Measurements from ENCODE around the gene GALNT9. TPM values are rescaled to one million over a fixed set of nuclear protein-coding genes. Genes with fewer than 3 reads are reported as not detected.
"Not testable (repeated sequence)": the region's sequence is repeated elsewhere in the genome, so short reads cannot be mapped to it uniquely, and the experiment has no call there.

Gene GALNT9
- total RNA-seq, 4 donors from 2014 or later, result 1.6 TPM; not detected in 3

DNA sequence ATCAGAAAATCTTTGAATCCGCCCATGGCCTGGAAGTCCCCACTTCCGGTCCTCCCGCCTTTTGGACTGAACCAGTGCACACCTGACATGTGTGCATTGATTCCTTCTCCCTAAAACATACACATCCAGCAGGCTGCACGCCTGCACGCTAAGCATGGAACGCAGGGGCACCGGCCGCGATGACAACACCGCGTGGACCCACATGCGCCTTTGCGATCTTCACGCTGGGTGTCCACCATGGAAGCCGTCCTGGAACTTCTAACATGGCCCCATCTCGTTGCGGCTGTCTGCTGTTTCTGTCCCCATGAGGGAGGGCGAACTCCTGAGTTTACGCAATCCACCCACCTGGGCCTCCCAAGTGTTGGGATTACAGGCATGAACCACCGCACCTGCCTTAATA lies 73.7 kb downstream of the GALNT9 start:
- no peaks in the 10 kb centered on the region for H3K9me3 ChIP-seq
- H3K27me3 ChIP-seq, result peaks cover 0 to 6% of the 10 kb centered on the region in 2 donors
- no peaks in the 10 kb centered on the region for H3K36me3 ChIP-seq
- no peak for TF ChIP-seq POLR2A (IDR thresholded peaks at IDR 0.05)
- TF ChIP-seq, protein P1, sequence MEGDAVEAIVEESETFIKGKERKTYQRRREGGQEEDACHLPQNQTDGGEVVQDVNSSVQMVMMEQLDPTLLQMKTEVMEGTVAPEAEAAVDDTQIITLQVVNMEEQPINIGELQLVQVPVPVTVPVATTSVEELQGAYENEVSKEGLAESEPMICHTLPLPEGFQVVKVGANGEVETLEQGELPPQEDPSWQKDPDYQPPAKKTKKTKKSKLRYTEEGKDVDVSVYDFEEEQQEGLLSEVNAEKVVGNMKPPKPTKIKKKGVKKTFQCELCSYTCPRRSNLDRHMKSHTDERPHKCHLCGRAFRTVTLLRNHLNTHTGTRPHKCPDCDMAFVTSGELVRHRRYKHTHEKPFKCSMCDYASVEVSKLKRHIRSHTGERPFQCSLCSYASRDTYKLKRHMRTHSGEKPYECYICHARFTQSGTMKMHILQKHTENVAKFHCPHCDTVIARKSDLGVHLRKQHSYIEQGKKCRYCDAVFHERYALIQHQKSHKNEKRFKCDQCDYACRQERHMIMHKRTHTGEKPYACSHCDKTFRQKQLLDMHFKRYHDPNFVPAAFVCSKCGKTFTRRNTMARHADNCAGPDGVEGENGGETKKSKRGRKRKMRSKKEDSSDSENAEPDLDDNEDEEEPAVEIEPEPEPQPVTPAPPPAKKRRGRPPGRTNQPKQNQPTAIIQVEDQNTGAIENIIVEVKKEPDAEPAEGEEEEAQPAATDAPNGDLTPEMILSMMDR (IDR thresholded peaks at IDR 0.05), result no peak
- no peak overlapping the region for H3K27ac ChIP-seq
- WGBS, 2 donors, result 79 to 93% methylated on average over 20 of the region's 20 CpGs
- H3K4me3 ChIP-seq, result no peak overlapping the region
- no peaks in the 10 kb centered on the region for H3K4me1 ChIP-seq
- no peak for DNase-seq (ENCODE audit: low spot score in 2 of 2)

DNA sequence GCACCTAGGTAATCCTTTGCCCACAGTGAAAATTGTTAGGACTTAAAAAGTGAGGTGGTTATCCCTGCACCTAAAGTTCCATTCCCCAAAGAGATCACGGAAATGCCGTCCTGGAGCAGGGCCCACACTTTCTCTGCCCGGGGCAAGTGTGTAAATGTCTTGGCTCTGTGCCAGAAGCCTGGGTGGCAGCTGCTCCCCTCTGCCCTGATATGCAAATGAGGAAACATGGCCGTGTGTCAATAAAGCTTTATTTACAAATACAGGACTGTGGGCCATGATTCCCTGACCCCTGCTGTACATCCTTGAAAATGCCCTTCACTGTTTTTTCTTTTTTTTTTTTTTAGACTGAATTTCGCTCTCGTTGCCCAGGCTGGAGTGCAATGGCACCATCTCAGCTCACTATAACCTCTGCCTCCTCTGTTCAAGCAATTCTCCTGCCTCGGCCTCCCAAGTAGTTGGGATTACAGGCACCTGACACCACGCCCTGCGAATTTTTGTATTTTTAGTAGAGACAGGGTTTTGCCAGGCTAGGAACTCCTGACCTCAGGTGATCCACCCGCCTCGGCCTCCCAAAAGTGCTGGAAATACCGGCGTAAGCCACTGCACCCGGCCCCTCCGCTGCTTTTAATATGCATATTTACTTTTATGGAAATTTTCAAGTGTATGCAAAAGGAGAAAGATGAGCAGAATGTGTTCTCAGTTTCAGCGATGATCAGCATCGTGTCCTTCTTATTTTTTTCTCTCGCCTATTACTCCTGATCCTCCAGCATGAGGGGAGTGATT lies 75.5 kb downstream of the GALNT9 start:
- no peak for DNase-seq (ENCODE audit: low spot score in 2 of 2)
- H3K9me3 ChIP-seq, result no peaks in the 10 kb centered on the region
- no peaks in the 10 kb centered on the region for H3K4me1 ChIP-seq
- H3K36me3 ChIP-seq, result no peaks in the 10 kb centered on the region
- TF ChIP-seq POLR2A (IDR thresholded peaks at IDR 0.05) (no peak), EP300 (IDR thresholded peaks at IDR 0.05) (no peak)
- TF ChIP-seq, protein P1 (IDR thresholded peaks at IDR 0.05), result no peak
- WGBS, 2 donors, result 68 to 71% methylated on average over 18 of the region's 18 CpGs
- H3K27ac ChIP-seq, result no peak overlapping the region
- peaks cover 0 to 6% of the 10 kb centered on the region in 2 donors for H3K27me3 ChIP-seq
- H3K4me3 ChIP-seq, result no peak overlapping the region

DNA sequence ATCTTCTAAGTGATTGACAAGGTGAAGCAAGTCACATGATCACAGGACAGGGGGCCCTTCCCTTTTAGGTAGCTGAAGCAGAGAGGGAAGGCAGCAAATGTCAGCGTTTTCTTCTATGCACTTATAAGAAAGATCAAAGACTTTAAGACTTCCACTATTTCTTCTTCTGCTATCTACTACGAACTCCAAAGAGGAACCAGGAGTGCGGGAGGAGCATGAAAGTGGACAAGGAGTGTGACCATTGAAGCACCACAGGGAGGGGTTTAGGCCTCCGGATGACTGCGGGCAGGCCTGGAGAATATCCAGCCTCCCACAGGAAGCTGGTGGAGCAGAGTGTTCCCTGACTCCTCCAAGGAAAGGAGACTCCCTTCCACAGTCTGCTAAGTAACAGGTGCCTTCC lies 76.4 kb downstream of the GALNT9 start:
- H3K36me3 ChIP-seq; DNase-seq (ENCODE audit: low spot score in 2 of 2); H3K27ac ChIP-seq; H3K9me3 ChIP-seq; H3K4me3 ChIP-seq; H3K27me3 ChIP-seq; H3K4me1 ChIP-seq: not testable (repeated sequence)
- WGBS, 2 donors, result 52 to 53% methylated on average over 3 to 4 of the region's 5 CpGs

DNA sequence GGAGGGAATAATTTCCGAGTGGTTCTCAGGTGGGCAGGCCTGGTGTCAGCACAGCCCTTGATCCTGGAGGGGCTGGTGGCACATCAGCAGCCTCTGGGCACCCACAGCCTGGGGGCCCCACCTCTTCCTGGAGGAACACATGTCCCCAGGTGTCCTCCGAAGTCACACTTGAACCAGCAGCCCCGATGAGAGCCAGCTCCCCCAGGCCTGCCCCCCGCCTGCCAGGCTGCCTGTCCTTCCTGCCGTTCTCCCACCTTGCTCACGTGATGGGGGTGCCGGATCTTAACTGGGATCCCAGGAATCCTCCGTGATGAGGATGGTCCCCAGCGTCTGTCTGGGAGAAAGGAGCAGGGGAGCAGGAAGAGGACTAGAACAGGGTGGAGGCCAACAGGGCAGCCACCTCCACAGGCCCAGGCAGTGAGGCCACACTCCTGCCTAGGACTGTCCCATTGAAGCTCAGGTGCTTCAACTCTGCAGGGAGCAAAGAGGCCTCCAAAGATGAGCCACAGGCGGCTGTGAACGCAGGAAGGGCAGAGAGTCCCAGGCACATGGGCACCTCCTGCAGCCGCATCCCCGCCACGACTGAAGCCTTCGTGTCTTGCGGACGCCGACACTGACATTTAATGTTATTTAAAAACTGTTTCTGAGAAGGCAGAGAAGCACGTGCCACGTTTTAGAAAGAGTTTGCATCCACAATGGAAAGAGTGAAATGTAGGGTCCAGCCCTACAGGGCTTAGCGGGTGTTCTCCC lies 77.5 kb downstream of the GALNT9 start:
- TF ChIP-seq, protein P1 (IDR thresholded peaks at IDR 0.05), result no peak
- no peak for TF ChIP-seq POLR2A (IDR thresholded peaks at IDR 0.05)
- no peak for TF ChIP-seq EP300 (IDR thresholded peaks at IDR 0.05)
- no peak overlapping the region for H3K4me3 ChIP-seq
- WGBS, 2 donors, result 82 to 84% methylated on average over 18 to 21 of the region's 21 CpGs
- H3K27me3 ChIP-seq, result no peaks in the 10 kb centered on the region
- H3K27ac ChIP-seq, result no peak overlapping the region
- no peaks in the 10 kb centered on the region for H3K9me3 ChIP-seq
- H3K36me3 ChIP-seq, result no peaks in the 10 kb centered on the region
- no peaks in the 10 kb centered on the region for H3K4me1 ChIP-seq
- DNase-seq (ENCODE audit: low spot score in 2 of 2), result no peak

DNA sequence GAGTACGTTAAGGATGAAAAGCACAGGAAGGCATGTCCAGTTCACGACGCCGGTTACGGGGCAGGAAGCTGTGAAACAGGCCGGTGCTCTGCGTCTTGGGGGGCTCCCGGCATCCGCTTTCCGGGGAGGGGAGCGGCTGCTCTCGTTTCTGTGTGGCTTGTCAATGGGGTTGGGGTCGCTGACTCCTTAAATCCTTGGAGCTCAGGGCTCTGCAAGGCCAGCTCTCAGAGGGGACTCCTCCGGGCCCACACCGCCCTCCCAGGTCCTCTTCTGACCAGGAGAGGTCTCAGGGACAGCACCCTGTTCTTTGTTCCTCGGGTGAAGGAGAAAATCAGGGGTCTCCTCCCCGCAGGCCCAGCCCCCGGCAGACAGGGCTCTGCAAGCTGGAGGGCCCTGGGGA lies 78.1 kb downstream of the GALNT9 start:
- WGBS, 2 donors, result 71 to 84% methylated on average over 17 to 18 of the region's 18 CpGs
- DNase-seq (ENCODE audit: low spot score in 2 of 2), result no peak
- Histone ChIP-seq H3K4me3 (no peak overlapping the region), H3K4me1 (no peaks in the 10 kb centered on the region), H3K9me3 (no peaks in the 10 kb centered on the region), H3K27me3 (no peaks in the 10 kb centered on the region), H3K36me3 (no peaks in the 10 kb centered on the region), H3K27ac (no peak overlapping the region)
- TF ChIP-seq POLR2A (IDR thresholded peaks at IDR 0.05) (no peak), EP300 (IDR thresholded peaks at IDR 0.05) (no peak)
- TF ChIP-seq, protein P1 (IDR thresholded peaks at IDR 0.05), result no peak

Measured in tibial nerve (tissue), 4 donors.